Peyer's patch (tissue), 4 donors: ENCODE data around the gene UBE2E2. TPM values are rescaled to one million over a fixed set of nuclear protein-coding genes. Genes with fewer than 3 reads are reported as not detected.

Experiments used
- DNase-seq, 3 donors: peaks; one replicate each; pipeline ENCODE4 v3.0.0-alpha.2; 2017 to 2019
- H3K27ac ChIP-seq, 4 donors: fragments of 200-600 bp; sonication (generic); one replicate each; pipeline ENCODE4 v1.5.1; 2016 to 2019
- H3K27me3 ChIP-seq, 2 donors: fragments of 200-600 bp; sonication (generic); one replicate each; pipeline ENCODE4 v1.5.1; 2019
- H3K36me3 ChIP-seq, 3 donors: fragments of 200-600 bp; sonication (generic); one replicate each; pipeline ENCODE4 v1.5.1; 2016 to 2019
- H3K4me1 ChIP-seq, 4 donors: fragments of 200-600 bp; sonication (generic); one replicate each; pipeline ENCODE4 v1.5.1; 2016 to 2019
- H3K4me3 ChIP-seq, 4 donors: fragments of 200-600 bp; sonication (generic); 1 replicate in 3 of 4; 2 replicates in 1 of 4; pipeline ENCODE4 v1.5.1; 2016 to 2019; ENCODE audit warnings: mild to moderate bottlenecking in 1 of 4
- H3K9me3 ChIP-seq, 4 donors: fragments of 200-600 bp; sonication (generic); one replicate each; pipeline ENCODE4 v1.5.1; 2016 to 2019; ENCODE audit warnings: mild to moderate bottlenecking in 1 of 4
- POLR2A ChIP-seq, 2 donors: fragments of 450-650 bp; IDR thresholded peaks; one replicate each; pipeline ENCODE4 v1.5.1; 2017; ENCODE audit warnings: antibody characterized with exemption in 2 of 2, mild to moderate bottlenecking in 2 of 2, moderate library complexity in 2 of 2
- total RNA-seq, 4 donors: library from RNA; depleted of rRNA; stranded (reverse); fragments of >200 nt; gene quantifications; one replicate each; pipeline ENCODE4 v1.1.0, GENCODE V29; 2016
- TF ChIP-seq, protein P1 (sequence below), 6 experiments: fragments of 450-650 bp in 4 of 6; fragments of 200-600 bp in 2 of 6; sonication (generic) in 1 of 6; IDR thresholded peaks; one replicate each; pipeline ENCODE4 v1.5.1; 2017 to 2019; ENCODE audit warnings: antibody characterized with exemption in 6 of 6, mild to moderate bottlenecking in 3 of 6, moderate library complexity in 1 of 6

Gene UBE2E2
- total RNA-seq, 4 donors from 2014 or later, result 0.70 to 37.1 (median 20.8) TPM

DNA sequence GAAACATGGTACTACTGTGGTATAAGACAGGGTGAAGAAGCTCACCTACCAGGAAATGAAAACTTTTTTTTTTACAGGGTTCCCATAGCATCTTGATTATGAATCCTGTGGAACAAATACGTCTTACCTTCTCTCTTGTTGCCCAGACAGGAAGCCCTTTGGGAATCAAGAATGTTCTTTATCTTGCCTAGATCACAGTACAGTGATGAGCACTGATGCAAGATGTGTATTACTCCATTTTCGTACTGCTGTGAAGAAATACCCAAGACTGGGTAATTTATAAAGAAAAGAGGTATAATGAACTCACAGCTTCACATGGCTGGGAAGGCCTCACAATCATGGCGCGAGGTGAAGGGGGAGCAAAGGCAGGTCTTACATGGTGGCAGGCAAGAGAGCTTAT lies 281.3 kb downstream of the UBE2E2 start:
- no peaks in the 10 kb centered on the region for H3K36me3 ChIP-seq
- H3K27me3 ChIP-seq, result no peaks in the 10 kb centered on the region
- no peak overlapping the region for H3K27ac ChIP-seq
- peaks cover 0 to 23% (median 2%) of the 10 kb centered on the region in 4 donors for H3K9me3 ChIP-seq
- H3K4me3 ChIP-seq, result no peak overlapping the region
- no peak for DNase-seq
- H3K4me1 ChIP-seq, result no peaks in the 10 kb centered on the region
- TF ChIP-seq POLR2A (IDR thresholded peaks at IDR 0.05), result no peak
- TF ChIP-seq, protein P1, sequence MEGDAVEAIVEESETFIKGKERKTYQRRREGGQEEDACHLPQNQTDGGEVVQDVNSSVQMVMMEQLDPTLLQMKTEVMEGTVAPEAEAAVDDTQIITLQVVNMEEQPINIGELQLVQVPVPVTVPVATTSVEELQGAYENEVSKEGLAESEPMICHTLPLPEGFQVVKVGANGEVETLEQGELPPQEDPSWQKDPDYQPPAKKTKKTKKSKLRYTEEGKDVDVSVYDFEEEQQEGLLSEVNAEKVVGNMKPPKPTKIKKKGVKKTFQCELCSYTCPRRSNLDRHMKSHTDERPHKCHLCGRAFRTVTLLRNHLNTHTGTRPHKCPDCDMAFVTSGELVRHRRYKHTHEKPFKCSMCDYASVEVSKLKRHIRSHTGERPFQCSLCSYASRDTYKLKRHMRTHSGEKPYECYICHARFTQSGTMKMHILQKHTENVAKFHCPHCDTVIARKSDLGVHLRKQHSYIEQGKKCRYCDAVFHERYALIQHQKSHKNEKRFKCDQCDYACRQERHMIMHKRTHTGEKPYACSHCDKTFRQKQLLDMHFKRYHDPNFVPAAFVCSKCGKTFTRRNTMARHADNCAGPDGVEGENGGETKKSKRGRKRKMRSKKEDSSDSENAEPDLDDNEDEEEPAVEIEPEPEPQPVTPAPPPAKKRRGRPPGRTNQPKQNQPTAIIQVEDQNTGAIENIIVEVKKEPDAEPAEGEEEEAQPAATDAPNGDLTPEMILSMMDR (IDR thresholded peaks at IDR 0.05), result no peak

- no peak overlapping the region for H3K4me3 ChIP-seq
- H3K27me3 ChIP-seq, result no peaks in the 10 kb centered on the region
- DNase-seq, result no peak
- peaks cover 0 to 13% (median 0%) of the 10 kb centered on the region in 4 donors for H3K9me3 ChIP-seq
- no peak overlapping the region for H3K27ac ChIP-seq
- H3K36me3 ChIP-seq, result no peaks in the 10 kb centered on the region
- H3K4me1 ChIP-seq, result no peaks in the 10 kb centered on the region
- TF ChIP-seq, protein P1 (IDR thresholded peaks at IDR 0.05), result no peak
- TF ChIP-seq POLR2A (IDR thresholded peaks at IDR 0.05), result no peak
Observed at GRCh38 chr3:23485922-23486321, 282.8 kb downstream of the UBE2E2 start.

DNA sequence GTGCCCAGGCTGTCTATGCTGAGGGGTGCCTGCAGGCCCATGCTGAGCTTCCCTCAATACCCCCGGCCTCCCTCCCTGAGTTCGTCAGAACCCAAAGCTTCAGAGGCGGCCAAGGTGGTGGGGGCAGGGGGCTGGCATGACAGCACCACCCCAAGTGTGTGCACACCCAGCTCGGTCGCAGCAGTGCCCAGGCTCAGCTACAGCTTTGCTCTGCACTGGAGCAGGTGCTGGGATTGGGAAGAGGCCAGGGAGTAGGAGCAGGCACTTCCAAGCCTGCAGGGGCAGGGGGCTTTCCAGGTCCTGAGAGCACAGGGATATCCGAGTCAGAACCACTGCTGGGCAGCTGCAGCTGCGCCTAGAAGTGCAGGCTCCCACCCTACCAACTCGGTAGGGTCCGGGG lies 283.9 kb downstream of the UBE2E2 start:
- peaks cover 0 to 13% (median 0%) of the 10 kb centered on the region in 4 donors for H3K9me3 ChIP-seq
- no peak overlapping the region for H3K27ac ChIP-seq
- no peaks in the 10 kb centered on the region for H3K36me3 ChIP-seq
- no peaks in the 10 kb centered on the region for H3K4me1 ChIP-seq
- no peak overlapping the region for H3K4me3 ChIP-seq
- no peaks in the 10 kb centered on the region for H3K27me3 ChIP-seq
- no peak for TF ChIP-seq POLR2A (IDR thresholded peaks at IDR 0.05)
- TF ChIP-seq, protein P1 (IDR thresholded peaks at IDR 0.05), result no peak
- DNase-seq, result no peak

DNA sequence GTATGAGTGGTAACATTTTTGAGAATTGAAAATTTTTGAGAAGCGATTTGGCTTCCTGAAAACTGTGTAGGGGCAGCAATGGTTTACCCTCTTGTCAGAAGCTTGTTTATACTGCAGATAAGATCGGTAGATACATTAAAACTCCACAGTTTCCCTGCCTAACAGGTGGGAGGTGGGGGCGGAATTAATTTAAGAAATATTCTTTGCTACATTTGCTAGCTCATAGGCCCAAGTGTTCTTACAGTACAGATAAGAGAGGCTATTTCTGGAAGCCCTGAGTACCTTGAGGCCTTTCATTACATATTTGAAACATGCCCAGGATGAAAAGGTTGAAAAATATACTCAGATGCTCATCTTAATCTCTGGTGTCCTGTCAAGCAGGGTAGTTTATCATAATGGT lies 285.5 kb downstream of the UBE2E2 start:
- DNase-seq, result no peak

GRCh38 chr3:23489300-23490158 lies 286.4 kb downstream of the UBE2E2 start:
- no peak for DNase-seq
- TF ChIP-seq POLR2A (IDR thresholded peaks at IDR 0.05), result no peak
- TF ChIP-seq, protein P1 (IDR thresholded peaks at IDR 0.05), result no peak
- peaks cover 0 to 13% (median 0%) of the 10 kb centered on the region in 4 donors for H3K9me3 ChIP-seq
- H3K27me3 ChIP-seq, result no peaks in the 10 kb centered on the region
- no peaks in the 10 kb centered on the region for H3K36me3 ChIP-seq
- no peak overlapping the region for H3K4me3 ChIP-seq
- H3K4me1 ChIP-seq, result no peaks in the 10 kb centered on the region
- H3K27ac ChIP-seq, result no peak overlapping the region

More for the DNA sequence above, 285.5 kb downstream of the UBE2E2 start:
- Histone ChIP-seq H3K36me3 (no peaks in the 10 kb centered on the region), H3K4me1 (no peaks in the 10 kb centered on the region), H3K4me3 (no peak overlapping the region), H3K27ac (no peak overlapping the region), H3K27me3 (no peaks in the 10 kb centered on the region), H3K9me3 (peaks cover 0 to 13% (median 0%) of the 10 kb centered on the region in 4 donors)
- TF ChIP-seq, protein P1 (IDR thresholded peaks at IDR 0.05), result no peak
- TF ChIP-seq POLR2A (IDR thresholded peaks at IDR 0.05), result no peak
